Epithelial cell of proximal tubule (primary cell): ENCODE results near the gene DDX5. TPM values are rescaled to one million over a fixed set of nuclear protein-coding genes. Genes with fewer than 3 reads are reported as not detected.

Experiments
- DNase-seq: peaks from one replicate; pipeline ENCODE4 v3.0.0-alpha.2; 2011; ENCODE audit warnings: low read depth
- H3K4me3 ChIP-seq: 2 replicates; pipeline ENCODE4 v1.5.1; 2011; ENCODE audit warnings: low read depth, mild to moderate bottlenecking, low read length
- CTCF ChIP-seq: conservative IDR thresholded peaks from 2 replicates; pipeline ENCODE4 v1.5.1; 2012; ENCODE audit warnings: low read depth, mild to moderate bottlenecking, low read length
- total RNA-seq: library from RNA; depleted of rRNA; stranded (reverse); fragments of >200 nt; gene quantifications from 2 replicates; pipeline ENCODE4 v1.2.3, GENCODE V29; 2015

The DDX5 gene
- total RNA-seq, 1 donor from 2014 or later = 274 TPM

GRCh38 chr17:64515419-64515818, 9.3 kb upstream of the DDX5 start:
- DNase-seq = no peak
- no peak overlapping the region for H3K4me3 ChIP-seq
- no peak for TF ChIP-seq CTCF

- no peak overlapping the region for H3K4me3 ChIP-seq
- DNase-seq = no peak
- no peak for TF ChIP-seq CTCF
These were observed 3.1 kb upstream of the DDX5 start for GRCh38 chr17:64509179-64509578.

- no peak for TF ChIP-seq CTCF
- H3K4me3 ChIP-seq = peak overlapping the region; percentile 90
- DNase-seq = no peak
These were observed 2.6 kb upstream of the DDX5 start for GRCh38 chr17:64508683-64509082.

GRCh38 chr17:64507413-64507782, 1.3 kb upstream of the DDX5 start:
- peak overlapping the region; percentile 90 for H3K4me3 ChIP-seq
- DNase-seq = no peak
- peak; percentile 49 for TF ChIP-seq CTCF

- H3K4me3 ChIP-seq = peak within 1 kb of the TSS; percentile 90
- DNase-seq = no peak
- TF ChIP-seq CTCF = no peak
These were observed 705 bp upstream of the DDX5 start, which contains the start of gene CEP95 for GRCh38 chr17:64506576-64507412. TSS of gene CEP95 (plus strand) at chr17:64506977. CDS start at chr17:64507098, 121 bp downstream.

GRCh38 chr17:64505340-64506200, 519 bp downstream of the DDX5 start:
- no peak for TF ChIP-seq CTCF
- no peak for DNase-seq
- peak overlapping the region; percentile 90 for H3K4me3 ChIP-seq
